GM19240 (cell line): ENCODE measurements around the gene TMF1.

ENCODE experiments used
- DNase-seq: peaks from one replicate; pipeline ENCODE4 v3.0.0; 2011; ENCODE audit warnings: low spot score; ENCODE audit not compliant: insufficient read length

TMF1 gene

GRCh38 chr3:69014022-69014580, 38.0 kb downstream of the TMF1 start:
- no peak for DNase-seq

- DNase-seq = peak; percentile 53
These were observed 38.7 kb downstream of the TMF1 start, which contains the start of gene EOGT for GRCh38 chr3:69013253-69014021. TSS of gene EOGT (minus strand) at chr3:69013684. CDS start at chr3:69009846, 3,838 bp downstream.

- peak; percentile 8 for DNase-seq
These were observed 39.3 kb downstream of the TMF1 start for GRCh38 chr3:69012800-69013252.

- DNase-seq = no peak
These were observed 39.9 kb downstream of the TMF1 start for GRCh38 chr3:69012100-69012799.

GRCh38 chr3:69011096-69011730, 40.9 kb downstream of the TMF1 start:
- DNase-seq = no peak

GRCh38 chr3:69009559-69010410, 42.3 kb downstream of the TMF1 start:
- no peak for DNase-seq

- DNase-seq = no peak
These were observed 43.2 kb downstream of the TMF1 start for GRCh38 chr3:69008980-69009379.

- DNase-seq = no peak
These were observed 46.2 kb downstream of the TMF1 start for GRCh38 chr3:69005791-69006482.

- DNase-seq = no peak
These were observed 46.9 kb downstream of the TMF1 start for GRCh38 chr3:69005071-69005790.

GRCh38 chr3:69004138-69004537, 48.0 kb downstream of the TMF1 start:
- DNase-seq = no peak

- DNase-seq = no peak
These were observed 52.5 kb downstream of the TMF1 start for GRCh38 chr3:68999605-69000004.

GRCh38 chr3:68999158-68999557, 53.0 kb downstream of the TMF1 start:
- no peak for DNase-seq

GRCh38 chr3:68997887-68998286, 54.2 kb downstream of the TMF1 start:
- no peak for DNase-seq

- DNase-seq = no peak
These were observed 55.7 kb downstream of the TMF1 start for GRCh38 chr3:68996356-68996995.

- no peak for DNase-seq
These were observed 63.4 kb downstream of the TMF1 start for GRCh38 chr3:68988740-68989139.

- no peak for DNase-seq
These were observed 64.8 kb downstream of the TMF1 start for GRCh38 chr3:68987322-68987721.

- no peak for DNase-seq
These were observed 65.5 kb downstream of the TMF1 start for GRCh38 chr3:68986496-68987208.

- DNase-seq = no peak
These were observed 66.9 kb downstream of the TMF1 start for GRCh38 chr3:68985146-68985790.
